D721Med (cell line): ENCODE data around the gene CHST14.

Experiments
- DNase-seq: peaks from one replicate; pipeline ENCODE4 v3.0.0; 2011; ENCODE audit warnings: low spot score; ENCODE audit not compliant: insufficient read length
- FAIRE-seq: peaks from 2 replicates; lab custom pipeline; 2011; peaks lifted over from hg19 to GRCh38; lab: Jason Lieb, UNC
- CTCF ChIP-seq: IDR thresholded peaks from 2 replicates; pipeline ENCODE4 v1.5.1; 2012; ENCODE audit warnings: mild to moderate bottlenecking, control low read depth; ENCODE audit not compliant: insufficient read depth; ENCODE audit errors: missing control alignments

CHST14 gene

GRCh38 chr15:40463886-40464545 is 6.8 kb upstream of the CHST14 start:
- no peak for FAIRE-seq
- TF ChIP-seq CTCF = no peak
- no peak for DNase-seq

GRCh38 chr15:40464595-40465185 is 6.1 kb upstream of the CHST14 start:
- FAIRE-seq (no peak), DNase-seq (no peak)
- no peak for TF ChIP-seq CTCF

- DNase-seq (no peak), FAIRE-seq (no peak)
- no peak for TF ChIP-seq CTCF
These were observed 4.8 kb upstream of the CHST14 start for GRCh38 chr15:40465939-40466338.

GRCh38 chr15:40466426-40467260 is 4.1 kb upstream of the CHST14 start:
- no peak for FAIRE-seq
- no peak for DNase-seq
- no peak for TF ChIP-seq CTCF

- DNase-seq (no peak), FAIRE-seq (no peak)
- TF ChIP-seq CTCF = no peak
These were observed 3.5 kb upstream of the CHST14 start for GRCh38 chr15:40467261-40467615.

- TF ChIP-seq CTCF = no peak
- DNase-seq = no peak
- no peak for FAIRE-seq
These were observed 1.9 kb upstream of the CHST14 start for GRCh38 chr15:40468898-40469331.
